Neural progenitor cell (in vitro differentiated cells): Measurements from ENCODE around the gene ME1.

Experiments used
- CTCF ChIP-seq: fragments of 200-600 bp; sonication (generic); IDR thresholded peaks from 2 replicates; pipeline ENCODE4 v1.5.1; 2017; ENCODE audit warnings: antibody characterized with exemption, mild to moderate bottlenecking
- EZH2 ChIP-seq: fragments of 200-600 bp; sonication (generic); IDR thresholded peaks from 2 replicates; pipeline ENCODE4 v1.6.1; 2017; ENCODE audit warnings: antibody characterized with exemption, mild to moderate bottlenecking, moderate library complexity
- EZH2phosphoT487 ChIP-seq: fragments of 200-600 bp; sonication (generic); IDR thresholded peaks from 2 replicates; pipeline ENCODE4 v1.6.1; 2017; ENCODE audit warnings: antibody characterized with exemption

- TF ChIP-seq CTCF (no peak), EZH2phosphoT487 (no peak), EZH2 (no peak)
Measured at GRCh38 chr6:83474309-83474708, 43.5 kb upstream of the ME1 start.
